Measurements from ENCODE around the gene PTGES2. TPM values are rescaled to one million over a fixed set of nuclear protein-coding genes. Genes with fewer than 3 reads are reported as not detected.

PTGES2 gene
- total RNA-seq, 1 experiment from 2014 or later: 37.9 TPM

GRCh38 chr9:128149951-128150593, 22.5 kb upstream of the PTGES2 start:
- Histone ChIP-seq H3K27ac (no peak overlapping the region), H3K9me3 (replicated peaks) (no peaks in the 10 kb centered on the region), H3K4me1 (replicated peaks) (peaks cover 7% of the 10 kb centered on the region), H3K27me3 (replicated peaks) (no peaks in the 10 kb centered on the region), H3K4me3 (no peak overlapping the region), H3K36me3 (no peaks in the 10 kb centered on the region)
- DNase-seq (ENCODE audit: low read depth in 1 of 2, low spot score in 2 of 2): no peak

GRCh38 chr9:128149001-128149701, 21.6 kb upstream of the PTGES2 start, which contains the start of gene LCN2:
Gene LCN2, plus strand, starts transcription at chr9:128149453. Its CDS starts 73 bp downstream, at chr9:128149526.
- Histone ChIP-seq H3K4me1 (replicated peaks) (peaks cover 7% of the 10 kb centered on the region), H3K27ac (no peak within 1 kb of the TSS), H3K4me3 (no peak within 1 kb of the TSS), H3K27me3 (replicated peaks) (no peaks in the 10 kb centered on the region), H3K36me3 (no peaks in the 10 kb centered on the region), H3K9me3 (replicated peaks) (no peaks in the 10 kb centered on the region)
- DNase-seq (ENCODE audit: low read depth in 1 of 2, low spot score in 2 of 2): no peak

GRCh38 chr9:128148509-128149000, 21.0 kb upstream of the PTGES2 start:
- Histone ChIP-seq H3K4me3 (no peak overlapping the region), H3K9me3 (replicated peaks) (no peaks in the 10 kb centered on the region), H3K4me1 (replicated peaks) (peaks cover 7% of the 10 kb centered on the region), H3K36me3 (no peaks in the 10 kb centered on the region), H3K27ac (no peak overlapping the region), H3K27me3 (replicated peaks) (no peaks in the 10 kb centered on the region)
- DNase-seq (ENCODE audit: low read depth in 1 of 2, low spot score in 2 of 2): no peak

- Histone ChIP-seq H3K36me3 (no peaks in the 10 kb centered on the region), H3K4me1 (replicated peaks) (peaks cover 7% of the 10 kb centered on the region), H3K27ac (no peak overlapping the region), H3K4me3 (no peak overlapping the region), H3K9me3 (replicated peaks) (no peaks in the 10 kb centered on the region), H3K27me3 (replicated peaks) (no peaks in the 10 kb centered on the region)
- DNase-seq (ENCODE audit: low read depth in 1 of 2, low spot score in 2 of 2): no peak
These were observed 19.1 kb upstream of the PTGES2 start for GRCh38 chr9:128146591-128147120.

- Histone ChIP-seq H3K4me1 (replicated peaks) (peaks cover 7% of the 10 kb centered on the region), H3K27ac (no peak overlapping the region), H3K36me3 (no peaks in the 10 kb centered on the region), H3K4me3 (no peak overlapping the region), H3K27me3 (replicated peaks) (no peaks in the 10 kb centered on the region), H3K9me3 (replicated peaks) (no peaks in the 10 kb centered on the region)
- no peak for DNase-seq (ENCODE audit: low read depth in 1 of 2, low spot score in 2 of 2)
These were observed 18.4 kb upstream of the PTGES2 start for GRCh38 chr9:128145951-128146351.

- H3K27ac ChIP-seq: no peak overlapping the region
- H3K4me3 ChIP-seq: no peak overlapping the region
- DNase-seq (ENCODE audit: low read depth in 1 of 2, low spot score in 2 of 2): no peak
- H3K9me3 ChIP-seq (replicated peaks): no peaks in the 10 kb centered on the region
- H3K27me3 ChIP-seq (replicated peaks): no peaks in the 10 kb centered on the region
- H3K36me3 ChIP-seq: no peaks in the 10 kb centered on the region
- peaks cover 7% of the 10 kb centered on the region for H3K4me1 ChIP-seq (replicated peaks)
These were observed 18.0 kb upstream of the PTGES2 start for GRCh38 chr9:128145536-128145935.

GRCh38 chr9:128144239-128145181, 17.0 kb upstream of the PTGES2 start:
- Histone ChIP-seq H3K27ac (no peak overlapping the region), H3K9me3 (replicated peaks) (no peaks in the 10 kb centered on the region)
- DNase-seq (ENCODE audit: low read depth in 1 of 2, low spot score in 2 of 2): no peak

GRCh38 chr9:128143525-128144238, 16.2 kb upstream of the PTGES2 start:
- H3K27ac ChIP-seq: no peak overlapping the region
- H3K36me3 ChIP-seq: no peaks in the 10 kb centered on the region
- no peak for DNase-seq (ENCODE audit: low read depth in 1 of 2, low spot score in 2 of 2)

More at GRCh38 chr9:128144239-128145181, 17.0 kb upstream of the PTGES2 start:
- Histone ChIP-seq H3K36me3 (no peaks in the 10 kb centered on the region), H3K27me3 (replicated peaks) (no peaks in the 10 kb centered on the region), H3K4me3 (no peak overlapping the region), H3K4me1 (replicated peaks) (peaks cover 7% of the 10 kb centered on the region)

GRCh38 chr9:128142596-128142995, 15.1 kb upstream of the PTGES2 start:
- no peaks in the 10 kb centered on the region for H3K4me1 ChIP-seq (replicated peaks)
- no peak overlapping the region for H3K27ac ChIP-seq
- no peak overlapping the region for H3K4me3 ChIP-seq
- no peaks in the 10 kb centered on the region for H3K9me3 ChIP-seq (replicated peaks)
- H3K27me3 ChIP-seq (replicated peaks): no peaks in the 10 kb centered on the region
- no peak for DNase-seq (ENCODE audit: low read depth in 1 of 2, low spot score in 2 of 2)
- no peaks in the 10 kb centered on the region for H3K36me3 ChIP-seq

More at GRCh38 chr9:128143525-128144238, 16.2 kb upstream of the PTGES2 start:
- Histone ChIP-seq H3K27me3 (replicated peaks) (no peaks in the 10 kb centered on the region), H3K4me3 (no peak overlapping the region), H3K9me3 (replicated peaks) (no peaks in the 10 kb centered on the region), H3K4me1 (replicated peaks) (peaks cover under 1% of the 10 kb centered on the region; the same call in 1 of the 2 replicates)

GRCh38 chr9:128142061-128142460, 14.5 kb upstream of the PTGES2 start:
- H3K27ac ChIP-seq: no peak overlapping the region
- H3K27me3 ChIP-seq (replicated peaks): no peaks in the 10 kb centered on the region
- no peak overlapping the region for H3K4me3 ChIP-seq
- H3K36me3 ChIP-seq: no peaks in the 10 kb centered on the region
- no peaks in the 10 kb centered on the region for H3K9me3 ChIP-seq (replicated peaks)
- DNase-seq (ENCODE audit: low read depth in 1 of 2, low spot score in 2 of 2): no peak
- no peaks in the 10 kb centered on the region for H3K4me1 ChIP-seq (replicated peaks)

GRCh38 chr9:128141604-128142003, 14.1 kb upstream of the PTGES2 start:
- H3K4me1 ChIP-seq (replicated peaks): no peaks in the 10 kb centered on the region
- H3K27ac ChIP-seq: no peak overlapping the region
- H3K9me3 ChIP-seq (replicated peaks): no peaks in the 10 kb centered on the region
- no peaks in the 10 kb centered on the region for H3K36me3 ChIP-seq
- H3K4me3 ChIP-seq: no peak overlapping the region
- no peak for DNase-seq (ENCODE audit: low read depth in 1 of 2, low spot score in 2 of 2)
- H3K27me3 ChIP-seq (replicated peaks): no peaks in the 10 kb centered on the region

GRCh38 chr9:128139621-128140020, 12.1 kb upstream of the PTGES2 start:
- Histone ChIP-seq H3K4me3 (no peak overlapping the region), H3K4me1 (replicated peaks) (no peaks in the 10 kb centered on the region), H3K27me3 (replicated peaks) (no peaks in the 10 kb centered on the region), H3K9me3 (replicated peaks) (no peaks in the 10 kb centered on the region), H3K36me3 (no peaks in the 10 kb centered on the region), H3K27ac (no peak overlapping the region)
- no peak for DNase-seq (ENCODE audit: low read depth in 1 of 2, low spot score in 2 of 2)

- no peak overlapping the region for H3K27ac ChIP-seq
- no peak for DNase-seq (ENCODE audit: low read depth in 1 of 2, low spot score in 2 of 2)
These were observed 10.5 kb upstream of the PTGES2 start for GRCh38 chr9:128138001-128138400.

More at GRCh38 chr9:128138001-128138400, 10.5 kb upstream of the PTGES2 start:
- H3K9me3 ChIP-seq (replicated peaks): no peaks in the 10 kb centered on the region
- no peaks in the 10 kb centered on the region for H3K36me3 ChIP-seq
- H3K4me1 ChIP-seq (replicated peaks): no peaks in the 10 kb centered on the region
- H3K27me3 ChIP-seq (replicated peaks): no peaks in the 10 kb centered on the region
- no peak overlapping the region for H3K4me3 ChIP-seq
